Hepatocyte (in vitro differentiated cells): ENCODE results near the gene S100PBP. TPM values are rescaled to one million over a fixed set of nuclear protein-coding genes. Genes with fewer than 3 reads are reported as not detected.

Experiments used
- DNase-seq: peaks from one replicate; pipeline ENCODE4 v3.0.0-alpha.2; 2016; ENCODE audit warnings: low spot score
- H2AFZ ChIP-seq: fragments of 200-600 bp; sonication (generic); 2 replicates; pipeline ENCODE4 v1.6.0; 2016; ENCODE audit warnings: antibody characterized with exemption, mild to moderate bottlenecking
- H3K27ac ChIP-seq: fragments of 200-600 bp; sonication (generic); 2 replicates; pipeline ENCODE4 v1.5.1; 2016; ENCODE audit warnings: mild to moderate bottlenecking
- H3K27me3 ChIP-seq: fragments of 200-600 bp; sonication (generic); 2 replicates; pipeline ENCODE4 v1.6.1; 2016
- H3K36me3 ChIP-seq: fragments of 200-600 bp; sonication (generic); replicated peaks from 2 replicates; pipeline ENCODE4 v1.5.1; 2016; ENCODE audit warnings: low read depth; ENCODE audit not compliant: insufficient read depth
- H3K4me1 ChIP-seq: fragments of 200-600 bp; sonication (generic); 2 replicates; pipeline ENCODE4 v1.5.1; 2016; ENCODE audit warnings: mild to moderate bottlenecking, moderate library complexity; ENCODE audit not compliant: insufficient read depth
- H3K4me2 ChIP-seq: fragments of 200-600 bp; sonication (generic); 2 replicates; pipeline ENCODE4 v1.6.0; 2016
- H3K4me3 ChIP-seq: fragments of 200-600 bp; sonication (generic); 2 replicates; pipeline ENCODE4 v1.5.1; 2016; ENCODE audit warnings: mild to moderate bottlenecking
- H3K79me2 ChIP-seq: fragments of 200-600 bp; sonication (generic); 2 replicates; pipeline ENCODE4 v1.6.0; 2017; ENCODE audit warnings: mild to moderate bottlenecking
- H3K9me2 ChIP-seq: fragments of 200-600 bp; sonication (generic); replicated peaks from 2 replicates; pipeline ENCODE4 v1.6.0; 2017; ENCODE audit warnings: mild to moderate bottlenecking; ENCODE audit not compliant: insufficient read depth
- H3K9me3 ChIP-seq: fragments of 200-600 bp; sonication (generic); 2 replicates; pipeline ENCODE4 v1.5.1; 2016; ENCODE audit warnings: low read depth, mild to moderate bottlenecking
- H4K20me1 ChIP-seq: fragments of 200-600 bp; sonication (generic); 2 replicates; pipeline ENCODE4 v1.6.0; 2016; ENCODE audit warnings: mild to moderate bottlenecking; ENCODE audit not compliant: insufficient read depth, poor library complexity, severe bottlenecking
- CTCF ChIP-seq: fragments of 200-600 bp; sonication (generic); IDR thresholded peaks from 2 replicates; pipeline ENCODE4 v1.5.1; 2016; ENCODE audit warnings: antibody characterized with exemption, mild to moderate bottlenecking; ENCODE audit not compliant: poor library complexity
- EZH2 ChIP-seq: fragments of 200-600 bp; sonication (generic); IDR thresholded peaks from 2 replicates; pipeline ENCODE4 v1.6.1; 2016; ENCODE audit warnings: antibody characterized with exemption, mild to moderate bottlenecking, borderline replicate concordance
- EZH2phosphoT487 ChIP-seq: fragments of 200-600 bp; sonication (generic); IDR thresholded peaks from one replicate; pipeline ENCODE4 v1.6.1; 2018; ENCODE audit warnings: antibody characterized with exemption, mild to moderate bottlenecking, low read depth, moderate library complexity; ENCODE audit not compliant: unreplicated experiment, severe bottlenecking
- WGBS: methylation state at CpG from one replicate; pipeline ENCODE4 v1.1.6; 2016; ENCODE audit warnings: low lambda C conversion rate; ENCODE audit errors: missing lambda C conversion rate; 5-methylcytosine and 5-hydroxymethylcytosine counted together
- polyA plus RNA-seq: library from polyadenylated mRNA; unstranded; fragments of >200 nt; fragmentation: Nextera tagmentation; extraction: Ambion mirVana; gene quantifications from 2 replicates; pipeline ENCODE4 v1.2.1, GENCODE V29; 2016
- total RNA-seq: library from RNA; depleted of rRNA; stranded (reverse); fragments of >200 nt; gene quantifications from 2 replicates; pipeline ENCODE4 v1.2.3, GENCODE V29; 2014

S100PBP gene
- total and polyA plus RNA-seq, 2 experiments from 2014 or later, result 10.7 to 41.5 TPM

GRCh38 chr1:32770221-32770731, 47.2 kb upstream of the S100PBP start:
- Histone ChIP-seq H3K4me3 (no peak overlapping the region), H3K4me1 (peaks cover 39% of the 10 kb centered on the region), H3K9me2 (no peaks in the 10 kb centered on the region), H3K4me2 (no peak overlapping the region), H3K27ac (no peak overlapping the region), H2AFZ (no peak overlapping the region), H3K36me3 (no peaks in the 10 kb centered on the region), H3K27me3 (no peaks in the 10 kb centered on the region), H3K9me3 (no peaks in the 10 kb centered on the region), H4K20me1 (peaks cover 14% of the 10 kb centered on the region), H3K79me2 (peaks cover 33% of the 10 kb centered on the region)
- WGBS, result 93% methylated on average over 23 of the region's 25 CpGs
- TF ChIP-seq EZH2 (no peak), EZH2phosphoT487 (no peak), CTCF (no peak)
- no peak for DNase-seq

- Histone ChIP-seq H4K20me1 (peaks cover 14% of the 10 kb centered on the region), H3K9me3 (no peaks in the 10 kb centered on the region), H3K4me1 (peaks cover 36% of the 10 kb centered on the region), H3K27ac (no peak overlapping the region), H3K27me3 (no peaks in the 10 kb centered on the region), H3K4me3 (no peak overlapping the region), H2AFZ (no peak overlapping the region), H3K36me3 (no peaks in the 10 kb centered on the region), H3K79me2 (peaks cover 26% of the 10 kb centered on the region), H3K9me2 (no peaks in the 10 kb centered on the region), H3K4me2 (no peak overlapping the region)
- TF ChIP-seq CTCF, result no peak
- TF ChIP-seq EZH2, result no peak
- TF ChIP-seq EZH2phosphoT487, result no peak
- DNase-seq, result no peak
- WGBS, result 69% methylated on average over 13 of the region's 18 CpGs
These were observed 46.5 kb upstream of the S100PBP start for GRCh38 chr1:32770741-32771548.

- peaks cover 19% of the 10 kb centered on the region for H3K79me2 ChIP-seq
- no peak for TF ChIP-seq CTCF
- TF ChIP-seq EZH2, result no peak
- TF ChIP-seq EZH2phosphoT487, result no peak
- no peak overlapping the region for H3K27ac ChIP-seq
- 88% methylated on average over 26 of the region's 30 CpGs for WGBS
- H2AFZ ChIP-seq, result no peak overlapping the region
- peaks cover 12% of the 10 kb centered on the region for H4K20me1 ChIP-seq
- no peaks in the 10 kb centered on the region for H3K9me3 ChIP-seq
- H3K9me2 ChIP-seq, result no peaks in the 10 kb centered on the region
- no peak overlapping the region for H3K4me3 ChIP-seq
- H3K4me2 ChIP-seq, result no peak overlapping the region
- DNase-seq, result no peak
- H3K27me3 ChIP-seq, result no peaks in the 10 kb centered on the region
- H3K4me1 ChIP-seq, result peaks cover 29% of the 10 kb centered on the region
- H3K36me3 ChIP-seq, result peaks cover 4% of the 10 kb centered on the region
These were observed 45.7 kb upstream of the S100PBP start for GRCh38 chr1:32771561-32772280.
